Thoracic aorta (tissue), 2 donors: ENCODE data around the gene USP40. TPM values are rescaled to one million over a fixed set of nuclear protein-coding genes. Genes with fewer than 3 reads are reported as not detected.

Experiments used
- ATAC-seq: fragments of 150-250 bp; one replicate; pipeline ENCODE4 v1.8.0; 2017; ENCODE audit warnings: low read depth; ENCODE audit not compliant: insufficient number of reproducible peaks, low FRiP score
- DNase-seq: peaks from one replicate; pipeline ENCODE4 v3.0.0-alpha.2; 2020; ENCODE audit warnings: low spot score
- H3K27ac ChIP-seq, 2 donors: fragments of 200-600 bp; sonication (generic); 1 replicate in 1 of 2; 2 replicates in 1 of 2; pipeline ENCODE4 v1.5.1; 2016; ENCODE audit warnings: mild to moderate bottlenecking in 2 of 2, moderate library complexity in 2 of 2
- H3K27me3 ChIP-seq: fragments of 200-600 bp; sonication (generic); replicated peaks from 2 replicates; pipeline ENCODE4 v1.6.0; 2016; ENCODE audit warnings: mild to moderate bottlenecking; ENCODE audit not compliant: insufficient read depth
- H3K36me3 ChIP-seq: fragments of 200-600 bp; sonication (generic); one replicate; pipeline ENCODE4 v1.5.1; 2016
- H3K4me1 ChIP-seq, 2 donors: fragments of 200-600 bp; sonication (generic); 1 replicate in 1 of 2; 2 replicates in 1 of 2; pipeline versions ENCODE4 v1.5.1 to v1.6.0; 2016; ENCODE audit warnings: low read depth in 2 of 2, mild to moderate bottlenecking in 1 of 2; ENCODE audit not compliant: control insufficient read depth in 1 of 2
- H3K4me3 ChIP-seq: fragments of 200-600 bp; sonication (generic); 2 replicates; pipeline ENCODE4 v1.5.1; 2016; ENCODE audit warnings: mild to moderate bottlenecking
- H3K9me3 ChIP-seq: fragments of 200-600 bp; sonication (generic); 2 replicates; pipeline ENCODE4 v1.5.1; 2016
- CTCF ChIP-seq: fragments of 200-600 bp; sonication (generic); IDR thresholded peaks from one replicate; pipeline ENCODE4 v1.5.1; 2019; ENCODE audit warnings: antibody characterized with exemption
- total RNA-seq, 2 donors: library from RNA; depleted of rRNA; stranded (reverse); fragments of >200 nt; gene quantifications; one replicate each; pipeline versions ENCODE4 v1.1.0 to v1.2.3, GENCODE V29; 2016

The USP40 gene
- total RNA-seq, 2 donors from 2014 or later: 23.3 to 30.0 TPM

GRCh38 chr2:233440314-233440713 lies 126.3 kb downstream of the USP40 start:
- H3K36me3 ChIP-seq: peaks cover 32% of the 10 kb centered on the region
- H3K27ac ChIP-seq: no peak overlapping the region
- no peak for TF ChIP-seq CTCF
- no peaks in the 10 kb centered on the region for H3K9me3 ChIP-seq
- H3K27me3 ChIP-seq: no peaks in the 10 kb centered on the region
- no peak overlapping the region for H3K4me3 ChIP-seq
- no peak for ATAC-seq
- no peak for DNase-seq
- no peaks in the 10 kb centered on the region for H3K4me1 ChIP-seq

- H3K4me1 ChIP-seq: no peaks in the 10 kb centered on the region
- H3K4me3 ChIP-seq: no peak overlapping the region
- no peak overlapping the region for H3K27ac ChIP-seq
- no peaks in the 10 kb centered on the region for H3K9me3 ChIP-seq
- ATAC-seq: no peak
- no peak for DNase-seq
- H3K36me3 ChIP-seq: peaks cover 25% of the 10 kb centered on the region
- no peak for TF ChIP-seq CTCF
- no peaks in the 10 kb centered on the region for H3K27me3 ChIP-seq
Observed at GRCh38 chr2:233439191-233439590, 127.4 kb downstream of the USP40 start.

GRCh38 chr2:233438573-233439147 lies 127.9 kb downstream of the USP40 start:
- H3K4me1 ChIP-seq: no peaks in the 10 kb centered on the region
- H3K27ac ChIP-seq: no peak overlapping the region
- H3K9me3 ChIP-seq: no peaks in the 10 kb centered on the region
- ATAC-seq: no peak
- H3K36me3 ChIP-seq: peaks cover 25% of the 10 kb centered on the region
- DNase-seq: no peak
- no peak overlapping the region for H3K4me3 ChIP-seq
- no peak for TF ChIP-seq CTCF
- no peaks in the 10 kb centered on the region for H3K27me3 ChIP-seq

GRCh38 chr2:233437439-233437955 lies 129.1 kb downstream of the USP40 start:
- ATAC-seq (no peak), DNase-seq (no peak)

More at GRCh38 chr2:233437439-233437955, 129.1 kb downstream of the USP40 start:
- no peak overlapping the region for H3K4me3 ChIP-seq
- no peaks in the 10 kb centered on the region for H3K4me1 ChIP-seq
- H3K27ac ChIP-seq: no peak overlapping the region
- no peaks in the 10 kb centered on the region for H3K9me3 ChIP-seq
- no peak for TF ChIP-seq CTCF
- peaks cover 24% of the 10 kb centered on the region for H3K36me3 ChIP-seq
- no peaks in the 10 kb centered on the region for H3K27me3 ChIP-seq
